ENCODE results near the gene CNTNAP5.

The CNTNAP5 gene

DNA sequence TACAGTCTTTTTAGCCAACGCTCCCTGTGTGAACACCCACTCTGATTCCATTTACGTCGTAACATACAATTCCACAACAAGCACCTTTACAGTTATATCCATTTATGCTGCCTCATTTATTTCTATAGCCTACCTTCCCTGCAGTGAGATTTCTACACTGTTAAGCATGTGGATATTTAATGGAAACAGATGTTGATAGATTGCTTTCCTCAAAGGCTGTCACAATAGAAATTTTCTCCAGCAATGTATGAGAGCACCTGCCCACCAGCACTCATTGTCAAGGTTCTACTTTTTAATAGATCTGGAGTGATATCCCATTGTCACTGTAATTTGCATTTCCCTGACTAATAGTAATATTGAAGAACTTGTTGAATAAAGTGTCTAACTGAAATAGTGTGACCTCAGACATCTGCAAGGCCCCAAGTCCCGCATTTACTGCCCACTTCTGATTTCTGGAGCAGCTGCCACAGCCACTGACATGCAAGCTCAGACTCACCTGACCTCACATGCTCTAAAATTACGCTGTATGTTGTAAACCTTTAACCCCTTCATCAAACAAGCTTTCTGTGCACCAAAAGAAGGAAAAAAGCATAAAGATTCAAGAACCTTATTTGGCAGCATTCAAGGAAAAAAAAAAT is 295.1 kb downstream of the CNTNAP5 start:
- DNase-seq (ENCODE audit: low spot score) = no peak
- TF ChIP-seq, protein P1, sequence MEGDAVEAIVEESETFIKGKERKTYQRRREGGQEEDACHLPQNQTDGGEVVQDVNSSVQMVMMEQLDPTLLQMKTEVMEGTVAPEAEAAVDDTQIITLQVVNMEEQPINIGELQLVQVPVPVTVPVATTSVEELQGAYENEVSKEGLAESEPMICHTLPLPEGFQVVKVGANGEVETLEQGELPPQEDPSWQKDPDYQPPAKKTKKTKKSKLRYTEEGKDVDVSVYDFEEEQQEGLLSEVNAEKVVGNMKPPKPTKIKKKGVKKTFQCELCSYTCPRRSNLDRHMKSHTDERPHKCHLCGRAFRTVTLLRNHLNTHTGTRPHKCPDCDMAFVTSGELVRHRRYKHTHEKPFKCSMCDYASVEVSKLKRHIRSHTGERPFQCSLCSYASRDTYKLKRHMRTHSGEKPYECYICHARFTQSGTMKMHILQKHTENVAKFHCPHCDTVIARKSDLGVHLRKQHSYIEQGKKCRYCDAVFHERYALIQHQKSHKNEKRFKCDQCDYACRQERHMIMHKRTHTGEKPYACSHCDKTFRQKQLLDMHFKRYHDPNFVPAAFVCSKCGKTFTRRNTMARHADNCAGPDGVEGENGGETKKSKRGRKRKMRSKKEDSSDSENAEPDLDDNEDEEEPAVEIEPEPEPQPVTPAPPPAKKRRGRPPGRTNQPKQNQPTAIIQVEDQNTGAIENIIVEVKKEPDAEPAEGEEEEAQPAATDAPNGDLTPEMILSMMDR (IDR thresholded peaks at IDR 0.05) = no peak
- Histone ChIP-seq H3K4me3 (no peak overlapping the region), H3K27ac (no peak overlapping the region)

DNA sequence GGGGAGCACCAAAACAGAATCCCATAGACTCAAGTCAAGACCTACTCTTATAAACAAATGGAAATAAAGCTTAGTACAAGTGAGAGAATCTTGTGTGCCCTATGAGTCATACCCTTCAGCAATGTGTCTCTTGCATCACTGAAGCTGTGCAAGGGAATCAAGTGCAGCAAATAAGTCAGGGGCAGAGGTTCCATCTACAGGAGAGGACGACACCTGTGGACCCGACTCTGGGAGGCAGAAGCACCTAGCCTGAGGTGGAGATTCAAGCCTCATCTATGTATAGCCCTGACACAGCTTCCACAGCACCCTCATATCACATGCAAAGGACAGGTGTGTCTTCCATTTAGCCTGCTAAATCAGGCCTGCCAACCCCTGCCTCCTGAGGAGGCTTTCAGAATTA is 298.2 kb downstream of the CNTNAP5 start:
- TF ChIP-seq, protein P1 (IDR thresholded peaks at IDR 0.05) = no peak
- no peak overlapping the region for H3K4me3 ChIP-seq
- no peak for DNase-seq (ENCODE audit: low spot score)
- H3K27ac ChIP-seq = no peak overlapping the region

DNA sequence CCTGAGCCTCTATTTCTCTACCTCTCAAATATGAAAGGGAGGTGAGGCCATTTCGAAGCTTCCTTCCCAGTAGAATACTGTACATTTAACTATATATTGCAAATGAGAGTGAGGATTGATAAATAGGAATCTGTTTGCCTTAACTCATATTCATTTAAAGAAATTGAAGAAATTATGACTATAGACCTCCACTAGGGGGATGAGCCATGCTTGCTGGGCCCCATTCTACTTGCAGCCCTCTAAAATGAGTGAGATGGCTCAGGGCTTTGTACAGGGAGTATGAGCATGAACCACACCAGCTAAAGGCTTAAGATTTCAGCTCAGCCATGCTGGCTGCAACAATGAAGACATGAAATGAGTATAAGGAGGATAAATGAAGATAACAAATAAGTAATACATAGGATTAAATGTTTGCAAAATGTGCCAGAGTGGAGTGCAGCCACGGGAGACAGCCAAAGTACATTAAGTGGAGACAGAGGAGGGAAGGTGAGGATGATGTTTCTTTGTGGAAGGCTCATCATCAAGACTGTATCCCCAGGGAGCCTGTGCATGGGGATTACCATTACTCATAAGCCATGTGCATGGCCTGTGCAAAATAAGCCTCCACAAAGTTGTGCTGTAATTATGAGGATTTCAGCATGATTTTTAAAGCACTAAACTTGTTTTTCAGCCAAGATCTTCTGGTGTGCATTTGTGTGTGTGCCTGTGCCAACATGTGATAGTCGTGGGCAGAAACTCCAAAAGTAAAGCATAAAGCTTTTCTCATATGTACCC is 300.8 kb downstream of the CNTNAP5 start:
- DNase-seq (ENCODE audit: low spot score) = no peak
- H3K27ac ChIP-seq = no peak overlapping the region
- TF ChIP-seq, protein P1 (IDR thresholded peaks at IDR 0.05) = no peak
- H3K4me3 ChIP-seq = no peak overlapping the region

DNA sequence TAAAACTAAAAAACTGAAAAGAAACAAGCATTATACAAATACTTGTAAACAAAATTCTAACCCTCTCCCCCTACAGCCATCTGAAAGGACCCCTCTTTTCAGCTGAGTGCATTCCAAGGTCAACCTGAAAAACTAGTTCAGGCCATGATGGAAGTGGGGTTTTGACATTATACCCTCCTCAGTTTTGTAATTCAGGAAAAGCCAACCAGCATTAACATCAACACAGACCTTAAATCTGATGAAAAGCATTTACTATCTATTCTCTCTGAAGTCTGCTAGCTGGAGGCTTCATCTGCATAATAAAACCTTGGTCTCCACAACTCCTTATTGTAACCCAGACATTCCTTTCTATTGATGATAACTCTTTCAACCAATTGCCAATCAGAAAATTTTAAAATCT is 302.2 kb downstream of the CNTNAP5 start:
- TF ChIP-seq, protein P1 (IDR thresholded peaks at IDR 0.05) = no peak
- H3K27ac ChIP-seq = no peak overlapping the region
- DNase-seq (ENCODE audit: low spot score) = no peak

DNA sequence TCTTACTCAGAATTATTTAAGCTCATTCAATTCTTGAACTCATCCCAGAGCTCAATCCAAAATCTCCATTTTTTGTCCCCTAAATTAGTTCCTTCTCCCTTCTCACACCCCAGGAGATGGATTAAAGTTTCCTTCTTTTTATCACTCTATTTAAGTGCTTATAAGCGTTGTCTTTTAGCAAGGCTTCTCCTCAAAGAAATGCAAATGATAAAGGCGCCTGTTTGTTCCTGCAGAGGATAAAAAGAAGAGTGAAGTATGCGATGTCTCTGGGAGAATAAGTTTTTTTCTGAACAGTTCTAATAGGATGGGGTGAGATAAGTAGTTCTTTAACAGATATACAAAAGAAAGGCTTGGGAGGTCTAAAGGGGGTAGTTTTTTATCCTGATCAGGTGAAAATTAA is 303.3 kb downstream of the CNTNAP5 start:
- TF ChIP-seq, protein P1 (IDR thresholded peaks at IDR 0.05) = no peak
- no peak overlapping the region for H3K27ac ChIP-seq
- no peak for DNase-seq (ENCODE audit: low spot score)
- H3K4me3 ChIP-seq = no peak overlapping the region

More for the DNA sequence above, 302.2 kb downstream of the CNTNAP5 start:
- no peak overlapping the region for H3K4me3 ChIP-seq

DNA sequence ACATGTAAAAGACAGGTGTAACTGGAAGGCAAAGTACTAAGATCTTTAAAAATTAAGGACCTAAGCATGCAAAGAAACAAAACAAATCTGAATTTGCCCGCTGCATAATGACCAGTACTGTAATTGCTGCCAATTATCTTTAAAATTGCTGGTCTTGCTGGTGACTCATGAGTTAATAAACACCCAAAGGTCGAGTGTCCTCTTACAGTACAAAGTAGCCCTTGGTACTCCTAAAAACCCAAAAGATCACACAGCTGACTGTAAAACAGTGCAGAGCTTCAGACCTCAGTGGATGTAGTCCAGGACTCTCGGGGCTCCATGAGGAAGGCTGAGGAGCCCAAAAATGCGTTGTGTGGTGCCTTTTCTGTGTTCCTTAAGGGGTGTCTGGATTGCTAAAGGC is 308.7 kb downstream of the CNTNAP5 start:
- H3K27ac ChIP-seq = no peak overlapping the region
- TF ChIP-seq, protein P1 (IDR thresholded peaks at IDR 0.05) = no peak
- DNase-seq (ENCODE audit: low spot score) = no peak
- no peak overlapping the region for H3K4me3 ChIP-seq

DNA sequence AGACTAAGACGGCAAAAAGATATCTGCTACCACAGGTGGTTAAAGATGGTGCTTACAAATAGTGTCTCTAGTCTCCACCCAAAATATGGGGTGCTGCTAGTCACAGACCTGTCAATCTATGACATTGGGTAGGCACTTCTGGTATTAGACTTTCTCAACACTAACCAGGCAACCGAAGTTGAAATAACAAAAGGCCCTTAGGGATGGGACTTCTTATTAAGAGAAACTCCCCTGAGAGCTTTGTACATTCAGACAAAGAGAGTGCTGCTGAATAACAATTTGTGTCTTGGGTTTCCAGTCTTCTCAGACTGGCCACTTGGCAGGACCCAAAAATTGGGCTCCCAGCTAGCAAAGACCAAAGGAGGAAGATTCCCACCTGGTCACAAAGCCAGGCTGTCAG is 310.0 kb downstream of the CNTNAP5 start:
- H3K27ac ChIP-seq = no peak overlapping the region
- TF ChIP-seq, protein P1 (IDR thresholded peaks at IDR 0.05) = no peak
- H3K4me3 ChIP-seq = no peak overlapping the region
- DNase-seq (ENCODE audit: low spot score) = no peak

All from coronary artery (tissue), 2 donors.